PC-3 (cell line): ENCODE data around the gene CCR6.

Source experiments
- EZH2 ChIP-seq: fragments of 300-600 bp; sonication (generic); IDR thresholded peaks from one replicate; pipeline ENCODE4 v1.6.1; 2017; ENCODE audit warnings: antibody characterized with exemption, mild to moderate bottlenecking, low read length; ENCODE audit not compliant: unreplicated experiment
- EZH2phosphoT487 ChIP-seq: fragments of 300-600 bp; sonication (generic); IDR thresholded peaks from 2 replicates; pipeline ENCODE4 v1.6.1; 2018; ENCODE audit warnings: mild to moderate bottlenecking, antibody characterized with exemption, low read length, borderline replicate concordance
- TF ChIP-seq, protein P1 (sequence below): fragments of 300-600 bp; sonication (generic); conservative IDR thresholded peaks from 2 replicates; pipeline ENCODE4 v1.5.1; 2017; ENCODE audit warnings: antibody characterized with exemption, low read depth, mild to moderate bottlenecking, low read length

- TF ChIP-seq EZH2 = no peak
- TF ChIP-seq, protein P1, sequence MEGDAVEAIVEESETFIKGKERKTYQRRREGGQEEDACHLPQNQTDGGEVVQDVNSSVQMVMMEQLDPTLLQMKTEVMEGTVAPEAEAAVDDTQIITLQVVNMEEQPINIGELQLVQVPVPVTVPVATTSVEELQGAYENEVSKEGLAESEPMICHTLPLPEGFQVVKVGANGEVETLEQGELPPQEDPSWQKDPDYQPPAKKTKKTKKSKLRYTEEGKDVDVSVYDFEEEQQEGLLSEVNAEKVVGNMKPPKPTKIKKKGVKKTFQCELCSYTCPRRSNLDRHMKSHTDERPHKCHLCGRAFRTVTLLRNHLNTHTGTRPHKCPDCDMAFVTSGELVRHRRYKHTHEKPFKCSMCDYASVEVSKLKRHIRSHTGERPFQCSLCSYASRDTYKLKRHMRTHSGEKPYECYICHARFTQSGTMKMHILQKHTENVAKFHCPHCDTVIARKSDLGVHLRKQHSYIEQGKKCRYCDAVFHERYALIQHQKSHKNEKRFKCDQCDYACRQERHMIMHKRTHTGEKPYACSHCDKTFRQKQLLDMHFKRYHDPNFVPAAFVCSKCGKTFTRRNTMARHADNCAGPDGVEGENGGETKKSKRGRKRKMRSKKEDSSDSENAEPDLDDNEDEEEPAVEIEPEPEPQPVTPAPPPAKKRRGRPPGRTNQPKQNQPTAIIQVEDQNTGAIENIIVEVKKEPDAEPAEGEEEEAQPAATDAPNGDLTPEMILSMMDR = no peak
- TF ChIP-seq EZH2phosphoT487 = no peak
These were observed 34.5 kb downstream of the CCR6 start for GRCh38 chr6:167157414-167157813.
